GM21529 (cell line): ENCODE results near the gene CEACAM1.
"Not testable (repeated sequence)": the region's sequence is repeated elsewhere in the genome, so short reads cannot be mapped to it uniquely, and the experiment has no call there.

Source experiments
- ATAC-seq: cut with Tn5 transposase; IDR thresholded peaks from one replicate; pipeline ENCODE4 v1.9.1; 2021; ENCODE audit not compliant: unreplicated experiment

The CEACAM1 gene

DNA sequence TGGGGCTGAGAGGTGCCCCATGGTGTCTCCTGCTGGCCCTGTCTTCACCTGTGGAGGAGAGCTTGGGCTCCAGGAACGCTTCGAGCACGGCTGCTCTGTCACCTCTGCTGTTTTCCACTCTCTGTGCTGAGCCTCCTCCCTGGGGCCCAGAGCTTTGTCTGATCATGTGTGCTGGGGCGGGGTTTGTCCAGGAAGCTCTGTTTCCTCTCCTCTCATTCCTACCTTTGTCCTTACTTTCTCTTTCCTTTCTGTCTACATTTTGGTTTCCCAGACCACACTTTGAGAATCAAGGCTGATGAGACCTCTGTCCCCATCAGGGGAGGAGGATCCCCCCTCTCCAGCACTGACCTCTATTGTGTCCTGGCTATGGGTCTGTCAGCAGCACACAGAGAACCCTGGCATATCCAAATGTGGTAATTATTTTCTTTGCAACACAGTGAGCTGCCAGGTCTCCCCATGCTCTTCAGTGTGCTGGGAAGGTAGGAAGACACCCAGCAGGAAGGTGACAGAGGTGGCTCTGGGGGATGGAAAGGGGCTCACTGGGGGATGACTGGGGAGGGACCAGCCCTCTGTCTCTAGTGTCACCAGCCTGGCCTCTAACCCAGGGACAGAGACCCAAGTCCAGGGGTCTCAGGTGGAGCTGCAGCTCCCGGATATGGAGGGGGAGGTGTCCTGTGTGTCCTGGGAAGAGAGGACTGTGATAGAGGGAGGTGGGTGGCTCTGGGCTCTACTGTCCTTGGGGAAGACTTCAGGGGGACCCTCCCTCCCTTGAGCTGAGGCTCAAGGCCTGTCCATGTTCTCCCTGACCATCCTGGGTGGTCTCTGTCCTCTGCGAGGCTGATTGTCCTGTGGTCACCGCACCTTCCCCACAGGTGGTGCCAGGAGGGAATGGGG is at the start of gene CEACAM1:
Gene CEACAM1 (minus strand): TSS at position 128 of the 894 bp plus-strand sequence. CDS start 107 bp downstream, at position 21.
- no peak for ATAC-seq

DNA sequence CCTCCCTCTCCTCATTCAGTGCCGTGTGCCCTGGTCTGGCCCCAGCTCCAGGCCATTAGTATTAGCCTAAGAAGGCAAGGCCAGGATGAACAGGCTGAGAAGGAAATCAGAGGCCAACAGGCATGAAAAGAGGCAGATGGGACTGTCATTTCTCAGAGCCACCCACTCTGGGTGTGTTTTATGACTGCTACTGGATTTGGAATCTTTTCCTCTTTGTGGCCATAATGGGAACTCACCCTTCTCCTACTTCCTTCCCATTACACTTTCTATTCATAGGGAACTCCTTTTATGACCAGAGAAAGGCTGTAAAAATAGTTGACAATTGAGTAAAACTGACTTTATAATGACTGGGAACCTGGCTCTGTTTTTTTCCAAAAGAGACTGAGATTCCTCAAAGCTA is 48.7 kb upstream of the CEACAM1 start:
- no peak for ATAC-seq

DNA sequence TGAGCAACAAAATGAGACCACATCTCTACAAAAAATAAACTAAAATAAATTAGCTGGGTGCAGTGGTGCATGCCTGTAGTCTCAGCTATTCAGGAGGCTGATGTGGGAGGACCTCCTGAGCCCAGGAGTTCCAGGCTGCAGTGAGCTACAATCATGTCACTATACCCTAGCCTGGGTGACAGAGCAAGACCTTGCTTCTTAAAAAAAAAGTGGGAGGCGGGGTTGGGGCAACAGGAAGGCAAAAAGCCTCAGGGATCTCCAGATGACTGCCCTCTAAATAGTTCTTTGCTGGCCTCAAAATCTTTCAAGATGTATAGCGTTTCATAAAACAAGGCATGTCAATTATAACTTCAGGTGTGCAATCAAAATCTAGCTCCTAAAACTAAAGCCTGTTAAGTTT is 48.0 kb upstream of the CEACAM1 start:
- no peak for ATAC-seq

DNA sequence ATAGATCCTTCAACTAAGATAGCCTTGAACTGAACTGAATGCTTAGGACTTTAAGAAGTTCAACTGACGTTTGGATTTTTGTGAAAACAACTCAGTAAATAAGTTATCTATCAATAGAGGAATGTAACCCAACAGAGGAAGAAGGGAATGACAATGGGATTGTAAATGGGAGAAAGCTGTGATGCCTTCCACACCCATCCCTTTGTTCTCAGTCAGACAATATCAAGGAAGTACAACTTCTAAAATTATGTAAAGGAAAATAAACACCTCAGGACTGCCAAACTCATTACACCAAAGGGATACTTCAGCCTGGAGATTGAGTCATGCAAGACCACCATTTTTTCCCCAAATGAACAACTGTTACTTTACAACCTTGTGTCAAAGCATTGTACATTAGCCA is 45.4 kb upstream of the CEACAM1 start:
- no peak for ATAC-seq

DNA sequence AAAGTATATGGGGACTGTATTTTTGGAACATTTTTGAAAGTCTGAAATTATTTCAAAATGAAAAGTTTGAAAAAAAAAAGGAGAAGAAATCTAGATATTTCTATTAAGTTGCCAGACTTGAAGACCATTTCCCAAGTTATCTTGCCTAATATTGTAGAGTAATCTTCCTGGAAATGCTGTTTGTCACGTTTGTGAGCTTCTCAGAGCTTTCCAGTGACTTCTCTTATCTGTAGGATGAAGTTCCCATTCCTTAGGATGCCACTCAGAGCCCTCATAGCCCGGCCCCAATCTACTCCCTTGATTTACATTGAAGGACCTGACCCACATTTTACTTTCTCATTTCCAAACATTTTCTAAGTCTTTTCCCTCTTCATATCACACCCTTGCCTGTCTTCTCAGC is 42.8 kb upstream of the CEACAM1 start:
- ATAC-seq, result no peak

DNA sequence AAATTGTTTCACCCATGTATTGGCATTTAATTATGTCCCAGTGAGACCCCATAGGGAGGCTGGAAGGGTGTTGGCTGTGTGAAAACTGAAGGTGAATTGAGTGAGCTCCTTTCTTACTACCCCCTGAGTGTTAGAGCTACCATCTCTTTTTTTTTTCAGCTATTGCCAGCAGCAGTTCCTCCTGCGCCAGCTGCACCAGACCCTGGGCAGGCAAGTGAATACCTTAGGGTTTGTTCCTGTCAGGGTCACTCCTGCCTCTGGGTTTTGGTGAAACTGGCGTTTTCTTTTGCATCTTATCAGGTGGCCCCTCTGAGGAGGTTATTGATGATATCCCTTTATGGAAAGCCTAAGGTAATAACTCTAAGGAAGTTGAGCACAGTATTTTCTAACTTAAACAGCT is 40.9 kb upstream of the CEACAM1 start:
- ATAC-seq, result no peak

DNA sequence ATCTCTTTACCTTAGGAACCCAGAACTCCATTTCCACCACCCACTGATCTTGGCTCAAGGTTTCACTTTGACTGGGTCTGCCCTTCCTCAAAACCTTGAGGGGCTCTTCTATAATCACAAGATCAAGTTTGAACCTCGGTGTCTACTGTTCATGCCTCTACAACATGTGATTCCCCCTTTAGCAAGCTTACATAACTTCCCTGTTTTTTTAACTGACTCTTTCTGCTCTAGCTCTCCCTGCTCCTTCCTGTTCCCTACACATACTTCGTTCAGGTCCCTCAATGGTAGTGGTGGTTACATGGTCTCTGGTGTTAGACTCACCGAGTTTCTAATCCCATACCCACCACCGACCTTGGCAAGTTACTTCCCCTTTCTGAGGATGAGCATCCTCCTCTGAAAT is 39.7 kb upstream of the CEACAM1 start:
- ATAC-seq, result no peak

DNA sequence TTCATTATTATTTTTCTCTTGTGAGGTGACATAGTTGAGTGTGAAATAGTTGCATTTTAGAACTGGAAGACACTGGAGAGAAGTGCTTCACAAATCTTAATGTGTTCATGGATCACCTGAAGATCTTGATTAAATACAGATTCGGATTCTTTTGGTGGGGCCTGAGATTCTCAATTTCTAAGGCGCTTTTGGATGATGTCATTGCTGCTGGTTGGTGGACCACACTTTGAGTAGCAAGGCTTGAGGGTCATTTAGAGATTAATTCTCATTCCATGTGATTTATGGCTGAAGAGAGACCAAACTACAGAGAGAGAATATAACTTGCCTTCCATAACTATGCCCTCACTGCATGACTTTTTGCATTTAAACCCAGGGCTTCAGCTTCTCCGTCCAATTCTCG is 39.3 kb upstream of the CEACAM1 start:
- ATAC-seq, result no peak

DNA sequence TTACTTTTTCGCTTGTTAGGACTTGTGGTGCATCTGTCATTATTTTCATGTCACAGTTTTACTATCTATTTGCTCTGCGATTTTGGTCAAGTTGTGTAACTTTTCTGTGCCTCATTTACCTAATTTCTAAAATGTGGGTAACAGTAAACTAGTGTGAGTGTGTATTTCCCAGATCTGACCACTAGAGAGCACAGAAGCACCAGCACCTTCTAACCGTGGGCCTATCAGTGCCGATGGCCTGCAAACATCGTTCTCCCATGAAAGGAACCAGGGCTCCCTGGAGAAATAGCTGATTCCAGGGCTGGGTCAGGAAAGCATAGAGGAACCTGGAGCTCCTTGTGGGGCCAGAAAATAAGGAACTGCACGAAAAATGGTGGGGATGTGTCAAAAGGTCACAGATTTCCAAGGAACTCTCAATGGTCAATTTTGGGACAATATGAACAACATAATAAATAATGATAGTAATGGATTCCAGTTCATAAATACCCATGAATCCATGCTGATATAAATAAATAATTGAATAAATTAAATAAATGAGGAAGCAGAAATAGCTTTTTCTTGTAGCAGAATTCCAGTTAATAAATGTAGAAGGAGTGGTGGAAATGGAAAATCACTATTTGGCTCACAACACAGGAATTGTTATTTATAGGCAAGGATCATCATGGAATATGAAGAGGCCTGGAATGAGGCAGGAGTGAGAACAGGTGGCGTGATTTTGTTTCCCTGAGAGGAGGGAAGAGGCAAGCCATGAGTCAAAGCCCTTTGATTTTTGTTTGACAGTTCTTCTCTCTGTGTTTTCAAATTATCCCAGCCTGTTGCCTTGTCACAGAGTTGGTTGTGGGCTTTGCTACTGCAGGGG is 35.3 kb upstream of the CEACAM1 start:
- no peak for ATAC-seq

DNA sequence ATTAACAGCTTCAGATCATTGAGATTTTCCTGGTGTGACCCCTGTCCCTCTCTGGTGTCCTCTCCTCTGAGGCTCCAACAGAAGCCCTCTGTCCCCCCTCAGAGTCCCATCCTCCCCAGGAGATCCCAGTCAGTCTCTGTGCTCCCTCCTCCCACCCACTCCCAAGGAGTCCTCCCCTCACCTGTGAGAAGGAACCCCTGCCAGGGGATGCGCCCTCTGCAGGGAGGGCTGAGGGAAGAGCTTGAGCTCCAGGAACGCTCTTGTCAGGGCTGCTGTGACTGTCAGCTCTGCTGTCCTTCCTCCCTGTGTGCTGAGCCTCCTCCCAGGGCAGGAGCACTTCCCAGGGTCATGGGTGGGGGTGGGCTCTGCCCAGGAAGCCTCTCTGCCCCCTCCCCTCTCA is 33.2 kb upstream of the CEACAM1 start:
- no peak for ATAC-seq

DNA sequence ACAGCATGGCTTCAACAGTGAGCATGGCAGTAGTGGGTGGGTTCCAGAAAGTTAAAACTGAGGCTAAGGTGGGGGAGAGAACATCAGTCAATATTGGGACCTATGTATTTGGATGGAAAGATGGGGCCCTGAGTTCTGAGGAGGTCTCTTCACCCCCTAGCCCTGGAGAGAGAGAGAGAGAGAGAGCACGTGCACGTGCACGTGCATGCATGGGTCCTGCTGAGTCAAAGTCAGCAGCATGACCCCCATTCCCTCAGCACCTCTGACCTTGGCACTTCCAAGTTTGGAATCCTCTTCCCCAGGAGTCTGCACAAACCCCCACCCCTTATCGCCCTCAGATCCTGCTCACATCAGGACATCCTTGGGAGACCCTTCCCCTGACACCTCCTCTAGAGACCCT is 32.5 kb upstream of the CEACAM1 start:
- no peak for ATAC-seq

DNA sequence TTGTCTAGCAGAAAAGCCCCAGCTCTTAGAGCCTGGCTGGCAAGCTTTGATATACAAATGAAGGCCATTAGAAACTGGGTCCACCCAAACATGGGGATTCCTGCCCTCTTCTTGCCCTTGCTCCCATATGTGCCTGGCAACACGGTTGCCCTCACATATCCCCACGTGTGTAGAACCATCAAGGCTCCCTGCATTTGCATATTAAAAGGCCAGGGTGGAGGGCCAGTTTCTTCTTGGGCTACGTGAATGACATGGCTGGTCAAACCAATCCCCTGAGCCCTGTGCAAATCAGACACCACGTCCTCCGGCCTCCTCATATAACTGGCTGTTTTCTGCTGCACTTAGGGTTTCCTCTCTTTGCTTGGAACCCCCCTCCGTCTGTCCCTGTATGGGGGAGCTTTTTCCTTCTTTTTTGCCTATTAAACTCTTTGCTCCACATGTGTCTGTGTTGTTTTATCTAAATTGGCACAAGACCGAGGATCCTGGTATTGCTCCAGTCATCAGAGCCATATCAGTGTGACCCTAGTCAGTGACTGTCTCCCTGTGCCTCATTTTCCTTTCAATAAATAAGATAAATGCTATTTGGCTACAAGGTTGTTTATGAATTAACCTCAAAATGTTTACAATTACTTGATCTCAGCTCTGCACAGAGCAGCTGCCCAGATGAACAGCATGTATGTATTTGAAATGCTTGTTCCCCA is 30.3 kb upstream of the CEACAM1 start:
- ATAC-seq, result no peak

DNA sequence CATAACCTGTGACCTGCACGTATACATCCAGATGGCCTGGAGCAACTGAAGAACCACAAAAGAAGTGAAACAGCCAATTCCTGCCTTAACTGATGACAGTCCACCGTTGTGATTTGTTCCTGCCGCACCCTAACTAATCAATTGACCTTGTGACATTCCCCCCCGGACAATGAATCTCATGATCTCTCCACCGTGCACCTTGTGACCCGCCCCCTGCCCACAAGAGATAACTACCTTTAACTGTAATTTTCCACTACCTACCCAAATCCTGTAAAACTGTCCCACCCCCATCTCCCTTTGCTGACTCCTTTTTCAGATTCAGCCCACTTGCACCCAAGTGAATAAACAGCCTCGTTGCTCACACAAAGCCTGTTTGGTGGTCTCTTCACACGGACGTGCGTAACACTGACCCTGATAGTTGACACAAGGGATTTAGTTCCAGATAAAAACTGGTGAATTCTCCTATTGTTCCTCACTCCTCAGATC is 29.1 kb upstream of the CEACAM1 start:
- not testable (repeated sequence) for ATAC-seq

DNA sequence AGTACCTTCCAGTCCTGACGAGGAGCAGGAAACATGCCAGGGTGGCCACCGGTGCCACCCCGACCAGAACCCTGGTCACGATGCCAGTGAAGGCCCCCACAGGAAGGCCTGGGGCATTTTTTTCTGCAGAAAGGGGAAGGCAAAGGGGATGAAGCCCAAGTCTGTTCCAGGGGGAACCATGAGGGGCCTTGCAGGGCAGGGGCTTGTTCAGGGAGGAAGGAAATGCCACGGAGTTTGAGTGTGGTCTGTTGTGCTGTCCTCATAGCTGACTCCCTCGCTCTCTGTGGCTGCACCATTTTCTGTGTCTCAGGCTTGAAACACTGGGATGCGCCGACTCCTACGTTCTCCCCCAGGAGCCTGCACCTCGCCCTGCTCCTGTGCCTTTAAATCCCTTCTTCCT is 27.5 kb upstream of the CEACAM1 start:
- ATAC-seq, result no peak

DNA sequence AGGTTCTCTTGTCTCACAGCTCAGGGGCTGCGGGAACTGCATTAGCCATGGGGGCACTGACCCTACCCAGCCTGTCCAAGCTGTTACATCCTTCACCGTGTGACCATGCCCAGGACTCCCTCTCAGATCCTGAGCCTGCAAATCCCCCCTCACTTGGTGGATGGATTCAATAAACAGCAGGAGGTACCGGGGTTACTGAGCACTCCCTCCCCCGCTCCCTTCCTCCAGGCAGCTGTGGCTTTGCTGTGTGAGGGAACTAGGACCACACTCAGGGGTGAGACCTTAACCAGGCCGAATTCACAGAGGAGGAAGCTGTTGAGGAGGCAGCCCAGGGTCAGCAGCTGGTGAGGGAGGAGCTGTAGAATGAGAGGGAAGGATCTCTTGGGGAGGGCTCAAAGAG is 27.0 kb upstream of the CEACAM1 start:
- no peak for ATAC-seq

DNA sequence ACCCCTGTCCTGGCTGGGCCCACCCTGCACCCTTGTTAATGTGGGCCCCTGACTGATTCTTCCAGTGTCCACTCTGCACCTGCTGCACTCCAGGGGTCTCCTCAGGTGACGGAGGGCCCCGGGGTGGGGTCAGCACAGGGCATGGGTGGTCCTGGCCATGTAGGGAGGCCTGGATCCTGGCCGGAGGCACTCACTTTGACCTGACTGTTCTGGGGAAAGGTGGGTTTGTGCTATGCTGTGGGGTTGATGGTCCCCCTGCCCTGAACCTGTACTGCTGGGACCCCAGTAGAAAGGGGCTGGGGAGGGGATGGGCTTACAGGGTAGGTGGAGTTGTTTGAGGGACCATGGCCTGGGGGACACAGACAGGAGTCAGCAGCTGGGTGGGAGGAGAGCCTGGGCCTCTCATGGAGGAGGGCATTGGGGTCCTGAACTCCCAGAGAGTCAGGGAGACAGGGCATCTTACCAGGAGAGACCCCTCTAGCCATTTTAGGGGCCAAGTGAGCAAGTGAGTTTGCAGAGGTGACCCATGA is 25.8 kb upstream of the CEACAM1 start:
- ATAC-seq, result no peak

DNA sequence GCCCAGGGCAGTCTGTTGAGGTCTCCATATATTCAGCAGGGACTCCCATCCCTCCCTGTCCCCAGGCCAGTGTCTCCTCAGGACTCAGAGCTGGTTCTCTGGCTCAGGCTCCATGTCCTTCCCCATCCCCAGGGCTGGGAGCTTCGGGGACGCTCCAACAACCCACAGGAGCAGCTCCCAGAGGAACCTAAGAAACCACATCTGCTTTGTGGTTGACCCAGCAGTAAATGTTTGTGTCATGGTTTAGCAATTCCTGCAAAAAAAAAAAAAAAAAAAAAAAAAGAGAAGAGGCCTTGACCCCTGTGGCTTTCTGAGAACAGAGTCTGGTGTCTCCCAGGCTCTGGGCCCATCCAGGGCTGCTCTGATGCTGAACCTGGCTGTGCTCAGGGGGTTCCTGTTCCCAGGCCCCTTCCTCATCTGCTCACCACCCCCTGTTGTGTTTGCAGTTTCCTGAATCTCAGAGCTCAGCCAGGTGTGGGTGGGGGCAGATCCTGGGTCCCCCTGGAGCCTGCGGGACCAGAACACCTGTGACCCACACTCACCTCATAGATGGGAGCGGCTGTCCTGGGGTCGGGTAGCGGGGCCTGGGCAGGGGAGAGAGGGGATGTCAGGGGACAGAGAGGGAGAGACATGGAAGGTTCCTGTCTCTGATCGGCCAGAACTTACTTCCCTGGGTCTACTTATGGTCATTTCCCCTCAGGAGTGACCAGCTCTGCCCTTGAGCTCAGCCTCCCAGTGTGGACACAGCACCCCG is 25.2 kb upstream of the CEACAM1 start:
- ATAC-seq, result no peak

DNA sequence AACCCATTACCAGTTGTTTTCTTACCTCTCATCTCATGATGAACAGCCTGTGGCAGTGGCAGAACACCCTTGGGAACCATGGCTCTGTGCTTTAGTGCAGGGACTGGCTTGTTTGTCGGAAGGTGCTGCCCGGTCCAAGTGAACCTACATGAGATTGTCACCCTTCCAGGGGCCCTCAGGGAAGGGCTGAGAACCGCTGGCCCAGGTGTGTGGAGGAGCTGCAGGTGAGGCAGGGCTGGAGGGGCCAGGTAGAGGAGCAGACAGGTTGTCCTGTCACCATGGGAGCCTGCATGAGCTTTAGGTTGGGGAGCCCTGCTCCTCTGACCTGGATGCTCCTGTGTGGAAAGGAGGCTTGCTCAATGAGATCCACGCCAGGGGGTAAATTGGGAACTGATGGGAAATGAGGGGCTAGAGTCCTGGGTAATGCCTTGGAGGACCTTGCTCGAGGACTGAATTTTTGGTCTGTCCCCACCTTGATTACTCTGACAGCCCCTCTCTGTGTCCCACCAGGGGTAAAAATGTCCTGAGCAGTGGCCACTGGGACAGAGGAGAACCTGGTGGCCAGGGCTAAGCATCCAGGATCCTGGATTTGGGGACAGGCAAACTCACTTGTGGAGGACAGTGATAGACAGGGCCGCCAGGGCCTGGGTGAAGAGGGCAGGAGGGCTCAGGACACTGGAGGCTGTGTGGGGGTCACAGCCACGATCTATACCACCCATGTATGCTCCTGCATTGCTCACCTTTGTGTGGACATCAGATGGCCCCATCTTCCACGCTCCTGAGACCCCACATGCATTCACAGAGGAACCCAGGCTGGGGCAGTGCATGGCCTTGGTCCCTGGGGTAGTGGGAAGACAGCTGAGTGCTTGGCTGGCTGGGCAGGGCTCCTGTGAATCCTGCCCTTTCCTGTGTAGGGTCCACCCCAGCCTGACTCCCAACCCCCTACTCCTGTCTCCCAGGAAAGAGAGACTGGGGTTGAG is 24.1 kb upstream of the CEACAM1 start:
- ATAC-seq, result no peak

DNA sequence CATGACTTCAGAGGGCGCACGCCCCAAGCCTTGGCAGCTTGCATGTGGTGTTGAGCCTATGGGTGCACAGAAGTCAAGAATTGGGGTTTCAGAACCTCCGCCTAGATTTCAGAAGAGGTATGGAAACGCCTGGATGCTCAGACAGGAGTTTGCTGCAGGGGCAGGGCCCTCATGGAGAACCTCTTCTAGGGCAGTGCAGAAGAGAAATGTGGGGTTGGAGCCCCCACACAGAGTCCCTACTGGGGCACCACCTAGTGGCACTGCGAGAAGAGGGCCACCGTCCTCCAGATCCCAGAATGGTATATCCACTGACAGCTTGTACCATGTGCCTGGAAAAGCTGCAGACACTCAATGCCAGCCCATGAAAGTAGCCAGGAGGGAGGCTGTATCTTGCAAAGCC is 22.2 kb upstream of the CEACAM1 start:
- ATAC-seq, result not testable (repeated sequence)
